Stomach (tissue), 4 donors: Measurements from ENCODE around the gene ANKRD35.

Experiments
- EP300 ChIP-seq: sonication (generic); formaldehyde crosslinking; IDR thresholded peaks from one replicate; pipeline ENCODE4 v1.6.1; 2017; ENCODE audit warnings: antibody characterized with exemption
- POLR2AphosphoS5 ChIP-seq, 3 donors: sonication (generic); formaldehyde crosslinking; IDR thresholded peaks; one replicate each; pipeline ENCODE4 v1.6.1; 2016; ENCODE audit warnings: antibody characterized with exemption in 3 of 3

GRCh38 chr1:145823565-145824498 is 61.8 kb downstream of the ANKRD35 start, which contains the start of the genes POLR3C and RNF115:
- peak; percentile 29 for TF ChIP-seq EP300
- TF ChIP-seq POLR2AphosphoS5 (IDR thresholded peaks at IDR 0.05) = peak; percentile 87 to 94 (median 88)
